NCI-H2029 treated with DMSO at 0.1 percent for 48 hours (cell line): ENCODE measurements around the gene PRPSAP1.
"Not testable (repeated sequence)": the region's sequence is repeated elsewhere in the genome, so short reads cannot be mapped to it uniquely, and the experiment has no call there.

ENCODE experiments used
- DNase-seq: peaks from one replicate; lab custom pipeline; 2025; lab: John Stamatoyannopoulos, UW

PRPSAP1 gene

GRCh38 chr17:76318586-76318985 lies 35.1 kb downstream of the PRPSAP1 start:
- DNase-seq: no peak

DNA sequence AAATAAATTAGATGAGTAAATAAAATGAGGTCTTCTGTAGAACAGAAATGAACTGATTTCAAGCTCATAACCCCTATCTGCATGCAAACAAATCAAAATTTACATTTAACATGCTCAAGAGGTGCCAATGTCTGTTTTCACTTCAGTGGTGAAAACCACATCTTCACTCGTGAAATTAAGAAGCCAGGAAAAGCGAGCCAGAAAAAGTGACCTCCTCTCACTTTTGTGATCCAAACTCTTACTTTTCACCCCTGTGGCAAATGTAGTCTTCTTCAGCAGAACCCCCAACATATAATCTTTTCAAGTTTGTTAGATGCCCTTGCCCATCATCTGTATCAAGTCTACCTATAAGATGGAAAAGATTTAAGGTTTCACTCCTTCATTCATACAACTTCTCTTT lies 36.2 kb downstream of the PRPSAP1 start:
- no peak for DNase-seq

DNA sequence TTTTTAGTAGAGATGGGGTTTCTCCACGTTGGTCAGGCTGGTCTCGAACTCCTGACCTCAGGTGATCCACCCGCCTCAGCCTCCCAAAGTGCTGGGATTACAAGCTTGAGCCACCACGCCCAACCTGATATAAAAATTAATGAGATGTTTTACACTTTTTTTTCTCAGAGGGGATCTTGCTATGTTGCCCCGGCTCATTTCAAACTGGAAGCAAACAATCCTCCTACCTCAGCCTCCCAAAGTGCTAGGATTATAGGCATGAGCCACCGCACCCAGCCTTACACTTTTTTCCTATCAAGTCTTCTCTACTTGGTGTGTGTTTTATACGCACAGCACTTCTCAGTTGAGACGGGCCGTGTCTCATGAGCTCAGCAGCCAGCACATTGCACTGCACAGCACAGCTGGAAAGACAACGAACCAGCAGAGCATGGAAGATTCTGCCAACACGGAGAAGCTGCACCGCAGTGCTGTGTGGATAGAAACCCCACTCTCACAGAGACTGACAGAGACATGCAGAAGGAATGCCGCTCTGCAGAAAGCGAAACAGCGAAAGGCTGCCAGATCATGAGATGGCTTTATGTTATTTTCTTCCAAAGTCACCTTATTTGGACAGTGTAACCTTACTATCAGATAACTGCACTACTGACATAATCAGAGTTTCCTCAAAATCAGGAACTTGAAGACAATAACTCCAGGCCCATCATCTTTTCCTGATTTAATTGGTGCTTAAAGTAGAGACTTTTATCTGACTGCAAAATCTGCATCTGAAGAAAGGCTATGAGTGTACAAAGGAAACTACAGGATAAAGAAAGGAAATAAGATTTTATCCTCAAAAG lies 39.1 kb downstream of the PRPSAP1 start:
- DNase-seq: no peak

DNA sequence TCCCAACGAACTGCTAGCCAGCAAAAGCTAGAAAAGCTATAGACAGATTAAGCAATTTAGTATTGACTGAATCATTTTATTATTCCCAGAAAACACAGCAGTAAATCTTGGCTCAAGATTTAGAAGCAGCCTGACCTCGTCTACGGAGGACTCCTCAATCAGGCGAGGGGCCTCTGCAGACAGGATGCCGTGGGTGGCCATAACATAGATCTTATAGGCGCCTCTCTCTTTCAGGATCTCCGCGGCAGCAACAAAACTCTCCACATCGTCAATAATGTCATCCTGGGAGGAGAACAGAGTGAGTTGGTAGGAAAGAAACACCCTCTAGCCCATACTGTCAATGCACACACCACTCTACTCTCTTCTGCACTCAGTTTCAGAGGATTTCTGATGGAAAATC lies 41.0 kb downstream of the PRPSAP1 start:
- DNase-seq: no peak

- DNase-seq: no peak
These were observed 44.3 kb downstream of the PRPSAP1 start for GRCh38 chr17:76309461-76309860.

DNA sequence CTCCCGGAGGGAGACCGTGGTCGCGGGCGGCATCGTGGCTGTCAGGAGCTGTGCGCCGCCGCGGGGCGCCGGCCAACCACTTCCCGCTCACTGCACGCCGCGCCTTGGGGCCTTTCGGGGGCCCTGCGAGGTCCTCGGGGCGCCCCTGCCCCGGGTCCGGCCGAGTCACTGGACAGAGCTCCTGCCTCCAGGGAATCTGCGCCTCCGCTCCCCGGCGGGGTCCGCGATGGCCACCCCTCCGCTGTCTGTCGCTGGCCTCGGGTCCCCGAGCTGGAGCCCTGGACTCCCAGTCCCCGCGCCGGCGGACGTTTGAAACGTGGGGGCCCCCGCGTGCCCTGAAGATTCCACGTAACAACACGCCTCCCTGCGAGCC lies 45.8 kb downstream of the PRPSAP1 start, which contains the start of gene QRICH2:
Gene QRICH2 (minus strand): TSS at position 311 of the 373 bp plus-strand sequence. CDS start 278 bp downstream, at position 33.
- DNase-seq: no peak

DNA sequence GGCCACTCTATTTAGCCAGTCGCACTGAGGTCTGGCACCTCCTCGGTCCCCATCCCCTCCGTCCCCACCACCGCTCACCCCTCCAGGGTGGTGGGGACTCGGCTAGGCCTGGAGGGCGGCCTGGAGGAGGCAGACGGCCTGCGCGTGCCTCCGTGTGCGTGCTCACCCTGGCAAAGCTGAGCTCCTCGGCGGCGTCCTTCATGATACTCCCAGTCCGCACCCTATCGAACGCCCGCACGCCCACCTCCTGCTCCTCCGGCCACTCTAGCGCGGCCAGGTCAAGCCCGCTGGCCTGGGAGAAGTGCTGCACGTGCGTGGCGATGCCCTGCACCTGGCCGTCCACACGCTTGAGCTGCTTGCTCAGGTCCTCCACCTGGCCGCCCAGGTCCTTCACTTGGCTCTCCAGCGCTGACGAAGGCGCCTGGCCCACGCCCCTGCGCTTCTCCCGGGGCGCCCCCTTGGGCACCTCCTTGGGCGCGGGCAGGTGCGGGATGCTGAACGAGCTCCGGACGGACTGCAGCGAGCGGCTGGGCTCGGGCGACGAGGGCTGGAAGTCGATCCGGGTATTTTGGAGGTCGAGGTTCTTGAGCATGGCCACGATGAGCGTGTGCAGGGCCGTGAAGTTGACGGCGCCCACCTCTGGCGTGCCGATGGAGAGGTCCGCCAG lies 46.3 kb downstream of the PRPSAP1 start:
- no peak for DNase-seq

DNA sequence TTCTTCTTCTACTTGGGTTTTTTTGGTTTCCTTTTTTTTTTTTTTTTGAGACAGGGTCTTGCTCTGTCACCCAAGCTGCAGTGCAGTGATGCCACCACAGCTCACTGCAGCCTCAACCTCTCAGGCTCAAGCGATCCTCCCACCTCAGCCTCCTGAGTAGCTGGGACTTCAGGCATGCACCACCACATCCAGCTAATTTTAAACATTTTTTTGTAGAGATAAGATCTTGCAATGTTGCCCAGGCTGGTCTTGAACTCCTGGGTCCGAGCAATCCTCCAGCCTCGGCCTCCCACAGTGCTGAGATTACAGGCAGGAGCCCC lies 48.6 kb downstream of the PRPSAP1 start:
- DNase-seq: not testable (repeated sequence)

DNA sequence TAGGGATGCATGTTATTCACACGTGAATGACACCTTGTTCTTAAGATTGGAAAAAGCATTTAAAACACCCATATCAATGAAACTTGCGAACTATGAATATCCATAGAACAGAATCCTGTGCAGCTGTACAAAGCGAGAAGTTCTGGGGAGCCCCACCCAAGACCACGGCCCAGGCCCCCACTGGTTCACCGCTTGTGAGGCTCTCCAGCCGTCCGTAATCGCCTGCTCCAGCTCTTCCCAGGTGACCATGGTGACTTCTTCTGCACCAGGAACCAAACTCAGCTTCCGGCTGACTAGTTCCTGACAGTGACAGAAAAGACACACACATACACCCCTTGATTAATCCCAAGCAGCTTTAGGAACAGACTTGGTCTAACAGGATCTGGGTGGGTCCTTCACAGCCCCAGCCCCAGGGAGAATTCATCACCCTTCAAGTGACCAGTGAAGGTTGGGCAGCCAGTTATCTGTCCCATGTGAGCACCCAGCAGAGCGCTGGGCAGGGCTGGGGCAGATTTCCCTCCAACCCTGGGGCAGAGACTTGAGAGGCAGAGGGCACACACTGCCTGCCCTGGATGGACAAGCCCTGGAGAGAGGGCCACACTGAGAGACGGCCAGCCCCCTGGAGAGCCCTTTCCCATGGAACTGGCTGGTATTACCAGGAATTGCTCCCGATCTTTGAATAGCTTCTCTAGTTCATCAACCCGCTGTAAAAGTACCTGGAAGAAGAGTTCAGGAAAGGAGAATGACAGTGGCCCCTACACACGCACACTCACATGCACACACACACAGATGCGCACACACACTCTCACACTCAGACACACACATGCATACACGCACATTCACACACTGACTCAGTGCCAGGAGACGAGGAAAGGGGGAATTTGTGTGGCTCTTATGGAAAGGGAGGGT lies 49.2 kb downstream of the PRPSAP1 start:
- DNase-seq: no peak

DNA sequence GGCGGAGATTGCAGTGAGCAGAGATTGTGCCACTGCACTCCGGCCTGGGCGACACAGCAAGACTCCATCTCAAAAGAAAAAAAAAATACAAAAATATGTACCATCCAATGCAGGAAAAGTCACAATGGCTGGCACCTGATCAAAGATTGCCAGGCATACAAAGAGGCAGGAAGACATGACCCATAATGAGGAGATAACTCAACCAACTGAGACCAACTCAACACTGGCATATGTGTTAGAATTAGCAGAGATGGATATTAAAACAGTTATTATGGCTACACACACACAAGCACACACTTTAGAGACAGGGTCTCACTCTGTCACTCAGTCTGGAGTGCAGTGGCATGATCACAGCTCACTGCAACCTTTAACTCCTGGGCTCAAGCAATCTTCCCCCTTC lies 56.3 kb downstream of the PRPSAP1 start:
- DNase-seq: no peak

GRCh38 chr17:76296889-76297288 lies 56.8 kb downstream of the PRPSAP1 start:
- DNase-seq: no peak

GRCh38 chr17:76296186-76296585 lies 57.5 kb downstream of the PRPSAP1 start:
- no peak for DNase-seq

DNA sequence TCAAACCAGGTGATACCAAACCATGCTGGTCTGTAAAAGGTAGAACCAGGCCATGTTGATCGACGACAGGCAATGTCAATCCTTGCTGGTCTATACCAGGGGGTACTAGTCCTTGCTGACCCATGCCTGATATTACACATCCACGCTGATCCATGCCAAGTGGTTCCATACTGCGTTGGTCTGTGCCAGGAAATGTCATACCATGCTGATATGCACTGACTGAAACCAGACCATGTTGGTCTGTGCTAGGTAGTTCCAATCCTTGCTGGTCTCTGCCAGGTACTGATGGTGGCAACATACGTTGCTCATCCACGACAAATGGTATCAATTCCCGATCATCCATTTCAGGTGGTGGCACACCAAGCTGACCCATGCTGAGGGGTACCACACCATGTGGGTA lies 60.6 kb downstream of the PRPSAP1 start:
- no peak for DNase-seq

DNA sequence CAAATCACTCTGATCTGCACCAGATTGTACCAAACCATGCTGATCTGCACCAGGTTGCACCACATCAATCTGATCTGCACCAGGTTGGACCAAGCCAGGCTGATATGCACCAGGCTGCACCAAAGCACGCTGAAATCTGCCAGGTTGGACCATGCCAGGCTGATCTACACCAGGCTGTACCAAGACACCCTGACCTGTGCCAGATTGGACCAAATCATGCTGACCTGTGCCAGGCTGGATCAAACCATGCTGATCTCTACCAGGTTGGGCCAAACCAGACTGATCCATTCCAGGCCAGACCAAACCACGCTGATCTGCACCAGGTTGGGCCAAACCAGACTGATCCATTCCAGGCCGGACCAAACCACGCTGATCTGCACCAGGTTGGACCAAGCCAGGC lies 61.1 kb downstream of the PRPSAP1 start:
- no peak for DNase-seq

DNA sequence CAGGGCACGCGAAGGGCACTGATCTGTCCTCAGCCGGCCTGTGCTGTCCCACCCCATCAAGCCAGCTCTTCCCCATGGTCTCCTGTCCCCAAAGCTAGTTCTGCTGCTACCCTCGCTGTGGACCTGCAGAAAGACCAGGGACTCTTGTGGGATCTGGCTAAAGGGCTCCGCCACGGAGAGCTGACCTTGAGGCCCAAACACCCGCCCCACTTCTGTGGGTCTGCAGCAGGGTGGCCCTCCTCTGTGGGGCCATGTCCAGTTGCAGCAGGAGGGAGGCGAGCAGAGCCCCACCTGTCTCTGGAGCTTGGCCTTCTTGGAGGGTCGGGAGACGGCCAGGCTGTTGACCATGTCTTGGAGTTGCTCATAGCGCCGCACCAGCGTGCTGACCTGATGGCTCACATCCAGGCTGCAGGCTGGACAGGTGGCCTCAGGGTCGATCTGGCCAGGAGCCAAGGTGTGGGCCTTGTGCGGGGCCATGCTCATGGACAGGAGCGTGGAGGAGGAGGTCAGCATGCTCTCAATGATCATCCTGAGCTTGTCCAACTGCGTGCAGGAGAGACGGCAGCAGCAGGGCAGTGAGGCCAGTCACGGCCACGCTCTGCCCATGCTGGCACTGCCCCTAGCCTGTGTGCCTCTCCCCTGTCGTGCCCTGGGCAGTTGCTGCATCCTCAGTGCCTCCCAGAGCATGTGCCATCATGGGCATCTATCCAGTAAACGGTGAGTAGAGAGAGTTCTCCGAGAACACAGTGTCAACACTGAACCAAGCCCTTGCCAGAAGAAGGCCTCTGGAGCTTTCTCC lies 71.9 kb downstream of the PRPSAP1 start:
- DNase-seq: peak; percentile 27

GRCh38 chr17:76280650-76281049 lies 73.1 kb downstream of the PRPSAP1 start:
- no peak for DNase-seq

GRCh38 chr17:76279742-76280287 lies 73.9 kb downstream of the PRPSAP1 start:
- no peak for DNase-seq

DNA sequence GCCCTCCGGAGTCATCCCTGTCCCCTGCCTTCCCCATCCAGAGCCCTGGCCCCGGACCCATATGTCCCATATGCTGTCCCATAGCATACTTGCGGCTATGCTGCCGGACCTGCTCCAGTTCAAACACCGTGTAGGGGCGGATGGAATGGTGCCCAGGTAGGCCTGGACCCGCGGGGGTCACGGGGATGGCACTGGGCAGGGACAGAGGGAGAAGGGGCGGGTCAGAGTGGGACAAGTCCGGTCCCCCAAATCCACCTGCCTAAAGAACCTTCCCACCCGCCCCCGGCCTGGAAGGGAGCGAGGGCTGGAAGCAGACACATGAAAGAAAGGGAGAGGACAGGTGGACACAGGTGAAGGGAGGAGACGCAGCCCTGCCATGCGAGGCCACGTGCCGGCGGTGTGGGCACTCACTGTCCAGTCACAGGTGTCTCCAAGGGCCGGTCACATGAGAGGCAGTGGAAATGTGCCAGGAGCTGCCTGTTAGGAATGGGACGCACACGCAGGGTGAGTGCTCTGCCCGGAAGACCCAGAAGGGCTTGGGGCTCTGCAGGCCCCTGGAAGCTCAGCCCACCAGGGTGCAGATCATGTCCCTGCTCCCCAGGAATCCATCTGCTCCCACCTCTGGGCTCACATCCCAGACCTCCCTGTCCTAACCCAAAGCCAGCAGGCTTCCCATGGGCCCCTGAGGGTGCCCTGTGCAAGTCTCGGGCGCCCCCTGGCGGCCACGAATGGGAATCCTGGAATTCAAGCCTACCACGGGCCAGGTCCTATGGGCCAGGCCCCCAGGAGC lies 74.6 kb downstream of the PRPSAP1 start:
- DNase-seq: peak; percentile 43

DNA sequence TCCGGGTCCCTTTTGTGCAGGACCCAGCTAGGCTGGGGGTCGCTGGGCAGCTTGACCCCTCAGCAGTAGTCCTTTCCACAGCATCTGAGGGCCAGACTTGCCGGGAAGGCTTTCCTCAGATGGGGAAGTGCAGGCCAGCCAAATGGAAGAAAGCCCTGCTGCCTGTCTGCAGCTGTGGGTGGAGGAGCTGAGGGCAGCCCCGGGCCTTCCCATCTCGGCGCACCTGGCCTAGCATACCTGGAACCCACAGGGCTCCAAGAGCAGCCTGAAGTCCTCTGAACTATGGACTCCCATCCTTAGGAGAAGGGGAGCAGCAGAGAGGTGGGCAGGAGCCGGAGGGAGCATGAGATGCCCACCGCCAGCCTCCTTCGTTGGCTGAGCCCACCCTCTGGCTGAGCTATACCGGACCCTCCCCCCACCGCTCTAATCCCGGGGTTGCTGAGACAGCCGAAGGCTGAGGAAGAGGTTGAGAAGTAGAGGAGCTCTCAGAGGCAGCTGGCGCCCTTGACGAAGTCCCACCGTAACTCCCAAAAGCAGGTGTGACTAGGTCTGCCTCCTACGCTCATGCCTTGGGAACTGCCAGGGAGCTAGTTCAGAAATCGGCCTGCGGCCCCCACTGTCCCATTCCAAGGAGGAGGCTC lies 75.3 kb downstream of the PRPSAP1 start:
- DNase-seq: no peak
